SK-N-SH treated with all-trans-retinoic acid at 6 μM for 48 hours (cell line): ENCODE data around the gene FGF4.

Source experiments
- ATAC-seq: fragments of 200-7000 bp; cut with Tn5 transposase; 3 replicates; pipeline ENCODE4 v1.9.1; 2020; ENCODE audit warnings: mild to moderate bottlenecking, moderate library complexity
- BACH2 ChIP-seq: fragments of 250-450 bp; sonication (Bioruptor Pico); IDR thresholded peaks from 2 replicates; pipeline ENCODE4 v1.9.0; 2021; ENCODE audit warnings: mild to moderate bottlenecking, borderline replicate concordance
- CREB5 ChIP-seq: fragments of 250-450 bp; sonication (Bioruptor Pico); IDR thresholded peaks from 2 replicates; pipeline ENCODE4 v1.5.1; 2020; ENCODE audit warnings: low read depth, mild to moderate bottlenecking, moderate library complexity
- GLIS3 ChIP-seq: fragments of 250-450 bp; sonication (Bioruptor Pico); IDR thresholded peaks from 2 replicates; pipeline ENCODE4 v1.5.0; 2020; ENCODE audit warnings: mild to moderate bottlenecking, moderate library complexity
- ISL1 ChIP-seq: fragments of 250-450 bp; sonication (Bioruptor Pico); IDR thresholded peaks from 2 replicates; pipeline ENCODE4 v2.1.2; 2022; ENCODE audit warnings: mild to moderate bottlenecking, moderate library complexity
- POU6F1 ChIP-seq: fragments of 250-450 bp; sonication (Bioruptor Pico); IDR thresholded peaks from 2 replicates; pipeline ENCODE4 v1.8.0; 2021; ENCODE audit warnings: low read depth, mild to moderate bottlenecking, moderate library complexity, borderline replicate concordance
- PPARA ChIP-seq: fragments of 250-450 bp; sonication (Bioruptor Pico); IDR thresholded peaks from 2 replicates; pipeline ENCODE4 v1.5.0; 2020; ENCODE audit warnings: mild to moderate bottlenecking, borderline replicate concordance
- RARB ChIP-seq: fragments of 250-450 bp; sonication (Bioruptor Pico); IDR thresholded peaks from 2 replicates; pipeline ENCODE4 v1.8.0; 2021; ENCODE audit warnings: mild to moderate bottlenecking, moderate library complexity
- SNAI2 ChIP-seq: fragments of 250-450 bp; sonication (Bioruptor Pico); IDR thresholded peaks from 2 replicates; pipeline ENCODE4 v1.5.0; 2020; ENCODE audit warnings: mild to moderate bottlenecking, moderate library complexity
- TSHZ2 ChIP-seq: fragments of 250-450 bp; sonication (Bioruptor Pico); IDR thresholded peaks from 2 replicates; pipeline ENCODE4 v1.5.0; 2020; ENCODE audit warnings: mild to moderate bottlenecking, moderate library complexity
- ZC3H10 ChIP-seq: fragments of 250-450 bp; sonication (Bioruptor Pico); IDR thresholded peaks from 2 replicates; pipeline ENCODE4 v1.5.1; 2021; ENCODE audit warnings: mild to moderate bottlenecking, moderate library complexity
- ZFP3 ChIP-seq: fragments of 250-450 bp; sonication (Bioruptor Pico); IDR thresholded peaks from 2 replicates; pipeline ENCODE4 v1.5.0; 2020; ENCODE audit warnings: mild to moderate bottlenecking, moderate library complexity
- ZFP30 ChIP-seq: fragments of 450-650 bp; formaldehyde crosslinking; IDR thresholded peaks from 2 replicates; pipeline ENCODE4 v1.5.0; 2022; ENCODE audit warnings: mild to moderate bottlenecking, moderate library complexity
- ZNF70 ChIP-seq: fragments of 450-650 bp; formaldehyde crosslinking; IDR thresholded peaks from 2 replicates; pipeline ENCODE4 v1.5.0; 2020; ENCODE audit warnings: mild to moderate bottlenecking, moderate library complexity
- ZNF8 ChIP-seq: fragments of 450-650 bp; formaldehyde crosslinking; IDR thresholded peaks from 2 replicates; pipeline ENCODE4 v1.5.0; 2020; ENCODE audit warnings: mild to moderate bottlenecking, moderate library complexity

FGF4 gene

GRCh38 chr11:69746752-69747742, 28.1 kb downstream of the FGF4 start (continued):
- no peak for TF ChIP-seq TSHZ2
- no peak for TF ChIP-seq ZFP3 (CRISPR knock-in tag)
- no peak for TF ChIP-seq ZC3H10 (CRISPR knock-in tag)

- TF ChIP-seq ZFP30 (CRISPR knock-in tag) (no peak), PPARA (CRISPR knock-in tag) (no peak), TSHZ2 (no peak), ISL1 (no peak), SNAI2 (CRISPR knock-in tag) (no peak)
- TF ChIP-seq, all 23 proteins: peak for 0
- no peak for ATAC-seq
Measured at GRCh38 chr11:69746140-69746539, 29.0 kb downstream of the FGF4 start.

GRCh38 chr11:69745201-69745600, 29.9 kb downstream of the FGF4 start:
- no peak for ATAC-seq
- TF ChIP-seq ZFP3 (CRISPR knock-in tag): no peak

GRCh38 chr11:69744435-69744834, 30.7 kb downstream of the FGF4 start:
- TF ChIP-seq CREB5 (CRISPR knock-in tag) (no peak), RARB (CRISPR knock-in tag) (no peak)
- ATAC-seq: no peak

- TF ChIP-seq CREB5 (CRISPR knock-in tag) (no peak), ZNF70 (CRISPR knock-in tag) (no peak), SNAI2 (CRISPR knock-in tag) (no peak), GLIS3 (CRISPR knock-in tag) (no peak), BACH2 (CRISPR knock-in tag) (no peak), ZFP30 (CRISPR knock-in tag) (no peak), ZNF8 (CRISPR knock-in tag) (no peak), POU6F1 (CRISPR knock-in tag) (no peak), TSHZ2 (no peak)
- ATAC-seq: no peak
Measured at GRCh38 chr11:69734841-69735240, 40.3 kb downstream of the FGF4 start.
